ENCODE results near the gene REEP6.

DNA sequence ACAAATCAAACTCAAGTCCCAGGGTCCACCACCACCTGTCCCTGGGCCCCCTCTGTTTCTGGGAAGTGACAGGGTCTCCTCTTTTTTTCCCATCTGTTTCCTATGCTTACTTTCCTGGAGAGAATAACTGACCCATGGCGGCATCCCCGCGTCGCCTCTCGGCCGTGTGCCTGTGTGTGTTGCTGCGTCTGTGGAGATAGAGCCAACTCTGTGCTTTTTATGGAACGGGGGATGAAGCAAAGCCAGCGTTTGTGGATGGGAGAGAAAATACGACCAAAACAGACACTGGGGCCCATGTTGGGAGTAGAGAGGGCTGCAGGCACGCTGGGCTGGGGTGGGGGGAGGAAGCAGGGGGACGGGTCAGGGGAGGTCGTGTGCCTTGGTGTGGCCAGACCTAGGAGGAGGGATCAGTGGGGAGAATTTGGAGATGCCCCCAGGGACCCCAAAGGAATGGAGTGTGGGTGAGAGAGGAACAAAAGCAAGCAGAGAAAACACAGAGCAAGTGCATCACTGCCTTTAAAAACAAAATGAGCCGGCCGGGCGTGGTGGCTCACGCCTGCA, 49.5 kb downstream of the REEP6 start:
- TF ChIP-seq, protein P1, sequence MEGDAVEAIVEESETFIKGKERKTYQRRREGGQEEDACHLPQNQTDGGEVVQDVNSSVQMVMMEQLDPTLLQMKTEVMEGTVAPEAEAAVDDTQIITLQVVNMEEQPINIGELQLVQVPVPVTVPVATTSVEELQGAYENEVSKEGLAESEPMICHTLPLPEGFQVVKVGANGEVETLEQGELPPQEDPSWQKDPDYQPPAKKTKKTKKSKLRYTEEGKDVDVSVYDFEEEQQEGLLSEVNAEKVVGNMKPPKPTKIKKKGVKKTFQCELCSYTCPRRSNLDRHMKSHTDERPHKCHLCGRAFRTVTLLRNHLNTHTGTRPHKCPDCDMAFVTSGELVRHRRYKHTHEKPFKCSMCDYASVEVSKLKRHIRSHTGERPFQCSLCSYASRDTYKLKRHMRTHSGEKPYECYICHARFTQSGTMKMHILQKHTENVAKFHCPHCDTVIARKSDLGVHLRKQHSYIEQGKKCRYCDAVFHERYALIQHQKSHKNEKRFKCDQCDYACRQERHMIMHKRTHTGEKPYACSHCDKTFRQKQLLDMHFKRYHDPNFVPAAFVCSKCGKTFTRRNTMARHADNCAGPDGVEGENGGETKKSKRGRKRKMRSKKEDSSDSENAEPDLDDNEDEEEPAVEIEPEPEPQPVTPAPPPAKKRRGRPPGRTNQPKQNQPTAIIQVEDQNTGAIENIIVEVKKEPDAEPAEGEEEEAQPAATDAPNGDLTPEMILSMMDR (IDR thresholded peaks at IDR 0.05 in 8 of 11, conservative IDR thresholded peaks at IDR 0.05 in 3 of 11) = no peak
- TF ChIP-seq POLR2A (IDR thresholded peaks at IDR 0.05) = no peak
